Astrocyte of the cerebellum (primary cell): Measurements from ENCODE around the gene R3HDM2.

ENCODE experiments used
- DNase-seq: peaks from one replicate; pipeline ENCODE4 v3.0.0-alpha.2; 2011; ENCODE audit warnings: low read depth
- H3K4me3 ChIP-seq: 2 replicates; pipeline ENCODE4 v1.5.1; 2011; ENCODE audit warnings: mild to moderate bottlenecking, low read depth, low read length, moderate library complexity
- in situ Hi-C: cut with HindIII; loops from 2 replicates; pipeline ENCODE4 v1.10.0; 2017; ENCODE audit warnings: low sequenced_read_pairs
- TF ChIP-seq, protein P1 (sequence below): IDR thresholded peaks from 2 replicates; pipeline ENCODE4 v1.5.1; 2012; ENCODE audit warnings: low read length, low read depth, moderate library complexity, mild to moderate bottlenecking; ENCODE audit errors: missing control alignments

The R3HDM2 gene

DNA sequence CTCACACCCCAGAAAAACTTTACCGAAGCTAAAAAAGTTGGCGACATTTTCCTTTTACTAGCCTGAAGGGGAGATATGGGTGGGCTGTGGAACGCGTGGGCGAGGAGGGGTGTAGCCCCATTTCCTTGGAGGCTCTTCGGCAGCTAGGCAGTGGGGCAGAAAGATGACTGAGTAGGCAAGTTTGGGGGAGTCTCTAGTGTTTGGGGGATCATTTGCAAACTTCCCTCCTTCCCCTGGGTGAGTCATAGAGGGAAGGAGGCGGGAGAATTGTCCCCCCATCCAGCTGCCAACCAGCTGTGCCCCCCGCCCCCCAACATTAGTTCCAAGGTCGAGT lies 31.0 kb upstream of the R3HDM2 start:
- DNase-seq: no peak
- in situ Hi-C loops: loop anchor here (25.0 kb wide), 1 partner anchor 150 kb away; no protein-coding TSS in a partner anchor
- TF ChIP-seq, protein P1, sequence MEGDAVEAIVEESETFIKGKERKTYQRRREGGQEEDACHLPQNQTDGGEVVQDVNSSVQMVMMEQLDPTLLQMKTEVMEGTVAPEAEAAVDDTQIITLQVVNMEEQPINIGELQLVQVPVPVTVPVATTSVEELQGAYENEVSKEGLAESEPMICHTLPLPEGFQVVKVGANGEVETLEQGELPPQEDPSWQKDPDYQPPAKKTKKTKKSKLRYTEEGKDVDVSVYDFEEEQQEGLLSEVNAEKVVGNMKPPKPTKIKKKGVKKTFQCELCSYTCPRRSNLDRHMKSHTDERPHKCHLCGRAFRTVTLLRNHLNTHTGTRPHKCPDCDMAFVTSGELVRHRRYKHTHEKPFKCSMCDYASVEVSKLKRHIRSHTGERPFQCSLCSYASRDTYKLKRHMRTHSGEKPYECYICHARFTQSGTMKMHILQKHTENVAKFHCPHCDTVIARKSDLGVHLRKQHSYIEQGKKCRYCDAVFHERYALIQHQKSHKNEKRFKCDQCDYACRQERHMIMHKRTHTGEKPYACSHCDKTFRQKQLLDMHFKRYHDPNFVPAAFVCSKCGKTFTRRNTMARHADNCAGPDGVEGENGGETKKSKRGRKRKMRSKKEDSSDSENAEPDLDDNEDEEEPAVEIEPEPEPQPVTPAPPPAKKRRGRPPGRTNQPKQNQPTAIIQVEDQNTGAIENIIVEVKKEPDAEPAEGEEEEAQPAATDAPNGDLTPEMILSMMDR: no peak
- peak overlapping the region; percentile 51 for H3K4me3 ChIP-seq

DNA sequence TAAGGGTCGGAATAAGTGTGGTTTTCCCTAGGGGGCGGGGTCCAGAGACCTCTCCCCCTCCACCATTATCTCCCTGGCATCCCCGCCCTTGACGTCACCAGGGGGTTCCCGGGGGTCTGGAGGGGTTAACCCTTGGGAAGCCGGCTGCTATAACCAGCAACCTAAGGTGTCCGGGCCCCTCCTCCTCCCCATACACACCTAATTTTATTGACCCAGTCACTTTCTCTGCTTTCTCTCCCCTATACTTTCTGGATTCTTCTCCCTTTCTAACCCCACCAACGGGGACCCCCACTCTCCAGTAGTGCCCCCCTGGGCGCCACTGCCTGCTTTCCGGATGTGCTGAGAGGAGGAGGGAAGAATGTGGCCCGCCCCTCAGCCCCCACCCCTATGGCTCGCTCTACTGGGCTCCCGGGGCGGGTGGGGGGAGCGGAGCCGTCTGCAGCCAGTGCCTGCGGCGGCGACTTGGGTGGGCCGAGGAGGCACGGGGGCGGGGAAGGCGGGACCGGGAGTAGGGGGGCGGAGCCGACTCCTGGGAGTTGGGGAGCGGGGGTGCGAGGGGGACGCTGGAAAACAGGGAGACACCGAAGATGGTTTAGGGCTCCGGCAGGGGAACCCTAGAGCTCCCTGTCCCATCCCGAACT lies 30.6 kb upstream of the R3HDM2 start:
- DNase-seq: no peak
- H3K4me3 ChIP-seq: peak overlapping the region; percentile 51
- TF ChIP-seq, protein P1: no peak
- in situ Hi-C loops: loop anchor here (25.0 kb wide), 1 partner anchor 149 kb away; no protein-coding TSS in a partner anchor

DNA sequence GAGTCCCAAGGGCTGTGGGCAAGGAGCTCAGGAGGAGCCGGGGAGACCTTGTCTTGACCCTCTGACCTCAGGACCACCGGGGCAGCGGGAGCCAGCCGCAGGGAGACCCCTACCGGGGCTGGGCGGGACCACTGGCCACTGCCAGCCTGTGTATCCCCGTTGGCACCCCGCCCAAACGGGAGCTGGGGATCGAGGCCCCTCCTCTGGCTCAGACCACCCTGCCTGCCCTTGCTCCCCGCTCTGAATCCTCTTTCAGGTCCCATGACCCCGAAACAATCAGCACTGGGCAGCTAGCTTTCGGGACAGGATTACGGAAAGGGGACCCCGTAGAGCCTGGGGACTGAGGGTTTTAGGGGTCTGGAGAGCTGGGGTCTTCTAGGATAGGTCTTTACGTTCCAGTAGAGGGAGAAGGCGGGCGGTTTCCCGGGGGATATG lies 30.0 kb upstream of the R3HDM2 start:
- in situ Hi-C loops: loop anchor here (25.0 kb wide), 1 partner anchor 149 kb away; no protein-coding TSS in a partner anchor
- no peak for DNase-seq
- peak overlapping the region; percentile 51 for H3K4me3 ChIP-seq
- TF ChIP-seq, protein P1: no peak

DNA sequence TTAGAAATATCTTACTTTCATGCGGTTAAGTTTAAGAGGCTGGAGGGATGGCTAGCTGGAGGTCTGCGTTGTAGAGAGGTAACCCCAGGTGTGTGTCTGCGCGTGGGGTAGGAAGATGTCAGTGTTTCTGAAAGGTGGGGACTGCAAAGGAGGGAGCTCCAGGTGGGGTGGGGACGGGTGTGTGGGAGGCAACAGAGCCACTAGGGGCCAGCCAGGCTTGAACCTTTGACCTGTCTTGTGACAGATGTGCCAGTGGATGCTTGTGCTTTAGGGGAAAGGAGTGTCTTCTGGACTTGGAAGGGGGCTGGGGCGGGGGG lies 29.6 kb upstream of the R3HDM2 start:
- DNase-seq: no peak
- H3K4me3 ChIP-seq: peak overlapping the region; percentile 51
- in situ Hi-C loops: loop anchor here (25.0 kb wide), 1 partner anchor 148 kb away; no protein-coding TSS in a partner anchor
- TF ChIP-seq, protein P1: no peak

DNA sequence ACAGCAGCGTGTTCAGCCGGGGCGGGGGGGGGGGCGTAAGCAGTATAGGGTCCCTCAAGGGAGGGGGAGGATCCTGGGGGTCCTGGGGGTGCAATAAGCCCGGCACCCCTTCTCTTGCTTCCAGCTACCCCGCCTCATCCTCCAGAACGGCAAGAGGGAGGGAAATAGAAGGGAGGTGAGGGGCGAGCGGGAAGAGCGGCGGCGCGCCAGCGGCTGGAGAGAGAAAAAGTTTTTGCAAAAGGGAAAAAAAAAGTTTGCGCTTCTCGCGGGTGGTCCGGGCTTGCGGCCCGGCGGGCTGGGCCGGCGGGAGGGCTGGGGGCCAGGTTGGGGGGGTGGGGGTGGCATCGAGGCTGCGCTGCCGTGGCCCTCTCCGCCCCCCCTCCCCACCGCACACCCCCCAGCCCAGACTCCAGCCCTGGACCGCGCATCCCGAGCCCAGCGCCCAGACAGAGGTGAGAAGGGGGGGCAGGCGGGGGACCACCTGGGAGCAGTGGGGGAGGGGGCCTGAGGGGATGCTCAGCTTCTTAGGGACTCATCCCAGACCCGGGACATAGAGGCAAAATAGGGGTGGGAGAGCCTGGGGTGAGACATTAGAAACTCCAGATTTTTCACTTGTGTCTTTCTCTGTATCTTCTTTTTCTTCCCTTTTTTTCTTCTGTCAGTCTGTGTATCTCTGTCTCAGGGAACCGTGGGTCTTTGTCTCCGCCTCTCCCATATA lies 29.1 kb upstream of the R3HDM2 start, which contains the start of gene GLI1:
Gene GLI1 (plus strand): TSS at position 36 of the 718 bp plus-strand sequence. CDS start 3,907 bp downstream, outside the sequence.
- H3K4me3 ChIP-seq: peak within 1 kb of the TSS; percentile 51
- TF ChIP-seq, protein P1: no peak
- DNase-seq: peak; percentile 26
- in situ Hi-C loops: loop anchor here (25.0 kb wide), 1 partner anchor 148 kb away; no protein-coding TSS in a partner anchor

DNA sequence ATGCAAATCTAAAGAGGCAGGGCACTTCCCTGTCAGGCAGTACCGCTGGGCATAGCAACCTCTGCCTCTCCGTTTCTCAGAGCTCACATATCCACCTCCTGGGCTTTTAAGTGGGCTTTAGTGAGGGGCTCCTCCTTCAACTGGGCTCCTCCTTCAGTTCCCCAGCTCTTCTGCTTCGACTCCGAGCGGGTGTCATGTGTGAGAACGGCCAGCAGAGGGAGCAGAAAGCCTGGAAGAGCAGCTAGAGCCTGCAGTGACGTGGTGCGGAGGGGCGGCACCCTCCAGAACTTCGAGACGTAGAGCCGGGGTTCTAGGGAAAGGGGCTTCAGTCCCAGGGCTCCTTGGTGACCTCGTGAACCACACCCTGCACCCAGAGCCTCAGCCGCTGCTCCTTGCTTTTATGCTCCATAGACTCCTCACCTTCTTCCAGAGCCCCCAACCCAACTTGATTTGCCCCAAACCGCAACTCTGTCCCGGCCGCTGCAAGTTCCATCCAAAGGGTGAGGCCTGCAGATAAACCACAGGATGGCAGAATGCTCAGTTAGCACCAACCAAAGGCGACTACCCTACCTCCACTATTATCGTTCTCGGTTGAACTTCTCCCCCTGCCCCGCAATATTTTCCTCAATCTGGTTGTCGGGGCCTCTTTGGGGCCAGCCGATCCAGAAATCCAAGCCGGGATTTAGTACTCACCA lies 28.4 kb upstream of the R3HDM2 start:
- in situ Hi-C loops: loop anchor here (25.0 kb wide), 1 partner anchor 147 kb away; no protein-coding TSS in a partner anchor
- peak overlapping the region; percentile 51 for H3K4me3 ChIP-seq
- DNase-seq: peak; percentile 94
- TF ChIP-seq, protein P1: peak; percentile 87
